IMR-90 (cell line): ENCODE results near the gene RHO.

Experiments used
- CEBPB ChIP-seq: IDR thresholded peaks from 2 replicates; pipeline ENCODE4 v1.6.1; 2012; ENCODE audit warnings: low read depth, low read length, improper control_type of control experiment
- RFX5 ChIP-seq: IDR thresholded peaks from 2 replicates; pipeline ENCODE4 v1.8.0; 2012; ENCODE audit warnings: low read depth, mild to moderate bottlenecking, low read length, moderate library complexity

DNA sequence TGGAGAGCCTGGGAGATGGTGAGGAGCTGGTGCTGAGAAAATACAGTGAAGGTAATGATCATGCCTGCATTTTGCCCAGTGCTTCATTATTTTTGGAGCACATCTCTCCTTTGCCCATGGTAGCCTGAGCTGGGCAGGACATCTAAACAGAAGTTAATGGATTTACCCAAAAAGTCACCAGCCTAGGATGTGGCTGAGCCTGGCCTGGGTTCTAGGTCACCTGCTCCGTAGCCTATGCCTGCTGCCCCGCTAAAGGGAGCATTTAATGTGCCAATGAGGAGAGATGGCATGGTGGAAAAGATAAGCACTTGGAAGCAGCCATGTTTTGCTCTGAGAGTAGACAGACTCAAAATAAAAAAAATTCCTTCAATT, 41.8 kb upstream of the RHO start:
- no peak for TF ChIP-seq CEBPB
- no peak for TF ChIP-seq RFX5
